NCI-H1048 (cell line): ENCODE data around the gene C1orf232.

Experiments
- DNase-seq: peaks from one replicate; lab custom pipeline; 2025; lab: John Stamatoyannopoulos, UW

The C1orf232 gene

DNA sequence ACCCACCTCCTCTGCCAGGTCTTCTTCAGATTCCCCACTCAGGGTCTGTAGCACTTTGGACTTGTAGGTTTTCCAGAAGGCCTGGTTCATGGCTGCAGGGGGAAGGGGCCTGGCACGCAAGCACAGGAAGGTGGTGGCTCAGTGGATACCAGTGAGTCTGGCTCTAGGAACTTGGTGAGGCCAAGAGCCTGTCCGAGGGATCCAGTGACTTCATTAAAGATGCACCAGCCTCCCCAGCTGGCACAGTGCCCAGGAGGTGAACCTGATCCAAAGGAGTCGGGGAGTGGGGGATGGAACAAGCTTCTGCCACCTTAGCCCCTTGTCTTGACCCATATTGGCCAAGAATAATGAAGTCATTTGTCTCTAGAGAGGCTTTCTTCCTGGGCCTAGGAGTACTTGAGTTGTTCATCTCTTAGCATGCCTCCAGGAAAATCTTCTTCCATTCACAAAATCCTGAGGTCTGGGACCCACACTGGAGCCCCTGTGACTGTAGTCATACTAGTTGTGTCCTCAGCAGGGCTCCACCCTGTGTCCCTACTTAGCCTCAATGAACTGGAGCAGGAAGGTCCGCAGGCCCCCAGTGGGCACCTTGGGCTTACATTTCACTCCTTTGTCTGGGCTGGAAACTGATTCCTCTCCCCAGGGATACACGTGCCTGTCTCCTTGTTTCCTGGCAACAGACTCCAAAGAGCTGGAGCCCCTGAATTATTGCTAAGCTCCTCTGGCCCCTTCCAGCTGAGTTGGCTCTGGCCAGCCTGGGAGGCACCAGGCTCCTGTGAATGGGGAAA, at the start of gene C1orf232:
TSS of gene C1orf232 (minus strand) at position 554 of the 788 bp plus-strand sequence. CDS start at position 90, 464 bp downstream.
- DNase-seq: no peak

DNA sequence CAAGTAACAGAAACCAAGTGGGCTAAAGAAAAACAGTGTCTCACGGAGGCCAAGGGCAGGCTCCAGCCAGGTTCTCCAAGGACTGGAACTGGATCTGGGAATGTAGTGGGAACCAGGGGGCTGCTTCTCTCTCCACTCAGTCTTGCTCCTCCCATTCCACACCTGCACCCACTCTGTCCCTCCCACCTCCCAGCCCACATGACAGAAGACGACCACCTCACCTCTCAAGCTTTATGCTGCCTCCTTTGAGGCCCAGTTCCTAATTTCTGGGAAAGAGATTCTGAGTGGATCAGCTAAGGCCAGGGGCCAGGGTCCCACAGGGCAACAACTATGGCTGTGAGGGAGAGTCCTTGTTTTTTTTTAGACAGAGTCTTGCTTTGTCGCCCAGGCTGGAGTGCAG, 46.5 kb upstream of the C1orf232 start:
- DNase-seq: no peak

DNA sequence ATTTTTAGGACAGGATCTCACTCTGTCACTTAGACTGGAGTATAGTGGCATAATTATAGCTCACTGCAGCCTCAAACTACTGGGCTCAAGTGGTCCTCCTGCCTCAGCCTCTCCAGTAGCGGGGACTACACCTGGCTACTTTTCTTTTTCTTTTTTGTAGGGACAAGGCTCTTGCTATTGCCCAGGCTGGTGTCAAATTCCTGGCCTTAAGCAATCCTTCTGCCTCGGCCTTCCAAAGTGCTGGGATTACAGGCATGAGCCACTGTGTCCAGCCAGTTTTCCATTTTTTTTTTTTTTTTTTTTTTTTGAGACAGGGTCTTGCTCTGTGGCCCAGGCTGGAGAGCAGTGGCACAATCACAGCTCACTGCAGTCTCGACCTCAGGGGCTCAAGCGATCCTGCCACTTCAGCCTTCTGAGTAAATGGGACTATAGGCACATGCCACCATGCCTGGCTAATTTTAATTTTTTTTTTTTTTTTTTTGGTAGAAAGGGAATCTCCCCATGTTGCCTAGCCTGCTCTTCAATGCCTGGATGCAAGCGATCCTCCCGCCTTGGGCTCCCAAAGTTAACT, 44.7 kb upstream of the C1orf232 start:
- DNase-seq: no peak

DNA sequence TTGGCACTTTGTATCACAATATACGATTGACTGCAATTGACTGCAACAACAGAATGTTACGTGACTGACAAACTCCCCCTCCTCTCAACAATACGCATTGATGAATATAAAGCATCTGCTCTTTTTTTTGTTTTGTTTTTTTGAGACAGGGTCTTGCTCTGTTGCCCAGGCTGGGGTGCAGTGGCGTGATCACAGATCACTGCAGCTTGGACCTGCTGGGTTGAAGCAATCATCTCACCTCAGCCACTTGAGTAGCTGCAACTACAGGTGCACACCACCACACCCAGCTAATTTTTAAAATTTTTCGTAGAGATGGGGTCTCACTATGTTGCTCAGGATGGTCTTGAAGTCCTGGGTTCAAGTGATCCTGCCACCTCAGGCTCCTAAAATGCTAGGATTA, 44.0 kb upstream of the C1orf232 start:
- DNase-seq: no peak

DNA sequence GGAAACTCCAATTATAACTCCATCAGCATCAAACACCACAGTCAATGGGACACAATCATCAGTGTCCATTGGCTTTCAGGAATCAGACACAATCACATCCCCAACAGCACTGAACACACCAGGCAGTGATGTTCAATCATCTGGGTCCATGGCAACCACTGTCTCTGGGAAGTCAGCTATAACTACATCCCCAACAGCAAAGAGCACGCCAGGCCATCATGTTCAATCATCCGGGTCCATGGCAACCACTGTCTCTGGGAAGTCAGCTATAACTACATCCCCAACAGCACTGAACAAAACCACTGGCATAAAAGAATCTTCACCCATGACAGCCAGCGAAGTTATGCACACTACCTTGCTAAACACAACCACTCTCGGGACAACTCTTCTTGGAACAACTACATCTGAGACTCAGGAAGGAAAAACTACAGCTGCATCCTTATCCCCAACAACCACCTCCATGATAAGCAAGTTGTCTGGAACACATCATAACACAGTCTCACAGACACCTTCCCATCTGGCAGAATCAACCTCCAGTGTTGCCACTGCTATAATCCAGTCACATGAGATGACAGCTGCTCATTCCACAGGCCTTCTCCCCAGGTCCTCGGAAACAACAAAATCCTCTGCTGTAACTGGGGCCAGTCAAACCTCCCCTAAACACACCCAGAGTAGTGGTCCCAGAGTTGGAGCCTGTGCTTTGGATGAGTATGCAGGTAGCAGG, 41.5 kb upstream of the C1orf232 start:
- DNase-seq: no peak

DNA sequence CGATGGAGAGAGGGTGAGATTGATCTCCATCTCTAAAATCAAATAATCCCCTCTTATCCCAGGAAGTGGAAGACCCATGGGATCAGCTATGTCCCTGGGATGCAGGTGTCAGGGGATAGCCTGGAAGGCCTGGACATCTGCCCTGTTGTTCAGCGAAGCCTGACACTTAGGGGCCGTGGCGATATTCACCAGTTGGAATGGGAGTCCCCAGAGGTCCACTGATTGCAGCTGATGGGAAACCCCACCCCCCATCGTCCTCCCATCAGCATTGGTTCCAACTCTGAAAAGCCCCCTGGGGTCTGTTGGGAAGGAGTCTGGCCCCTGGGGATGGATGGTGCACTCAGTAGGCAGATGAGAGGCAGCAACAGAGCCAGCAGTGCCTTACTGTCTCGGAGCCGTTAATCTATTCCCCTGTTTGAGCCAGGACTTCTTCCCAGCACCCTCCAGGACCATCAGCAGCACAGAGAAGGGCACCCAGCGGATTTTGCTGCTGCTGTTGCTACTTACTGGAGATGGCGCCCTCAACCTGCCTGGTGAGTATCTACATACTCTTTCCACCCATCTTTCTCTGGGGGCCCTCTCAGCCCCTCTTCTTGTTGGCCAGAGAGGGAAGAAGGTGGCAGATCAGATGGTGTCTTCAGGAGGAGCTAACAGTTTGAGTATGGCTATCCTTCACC, 35.0 kb upstream of the C1orf232 start:
- no peak for DNase-seq

DNA sequence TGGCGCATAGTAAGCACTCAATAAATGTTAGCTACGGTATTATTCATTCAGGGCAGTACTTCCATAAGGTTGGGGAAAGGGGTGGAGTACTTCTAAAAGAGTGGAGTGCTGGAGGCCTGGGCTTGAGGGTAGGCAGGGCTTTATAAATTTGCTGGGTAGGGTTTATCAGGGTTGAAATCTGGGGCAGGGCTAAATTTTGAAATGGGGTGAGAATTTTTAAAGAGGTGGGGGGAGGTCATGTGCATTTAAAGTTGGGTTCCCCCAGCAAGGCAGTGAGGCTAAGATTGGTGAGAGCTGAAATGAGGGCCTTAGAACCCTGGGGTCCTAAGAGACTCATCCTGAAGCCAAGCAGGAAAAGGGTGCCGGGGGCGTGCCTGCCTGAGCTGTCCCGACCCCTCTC, 31.6 kb upstream of the C1orf232 start:
- no peak for DNase-seq

DNA sequence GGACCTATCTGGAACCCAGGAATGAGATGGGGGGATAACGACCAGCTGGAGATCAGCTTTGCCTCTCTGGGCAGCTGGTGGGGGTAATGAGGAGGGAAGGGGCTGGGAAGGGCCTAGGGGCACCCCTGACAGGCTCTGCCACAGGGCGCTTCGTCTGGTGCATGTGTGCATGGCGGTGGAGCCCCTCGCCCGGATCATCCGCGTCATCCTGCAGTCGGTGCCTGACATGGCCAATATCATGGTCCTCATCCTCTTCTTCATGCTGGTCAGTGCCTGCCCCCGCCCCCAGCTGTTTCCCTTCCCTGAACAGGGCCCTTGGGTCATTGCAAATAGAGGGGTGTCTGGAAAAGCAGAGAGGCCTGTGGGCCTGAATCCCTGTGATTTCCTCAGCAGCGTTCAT, 29.1 kb upstream of the C1orf232 start:
- no peak for DNase-seq

DNA sequence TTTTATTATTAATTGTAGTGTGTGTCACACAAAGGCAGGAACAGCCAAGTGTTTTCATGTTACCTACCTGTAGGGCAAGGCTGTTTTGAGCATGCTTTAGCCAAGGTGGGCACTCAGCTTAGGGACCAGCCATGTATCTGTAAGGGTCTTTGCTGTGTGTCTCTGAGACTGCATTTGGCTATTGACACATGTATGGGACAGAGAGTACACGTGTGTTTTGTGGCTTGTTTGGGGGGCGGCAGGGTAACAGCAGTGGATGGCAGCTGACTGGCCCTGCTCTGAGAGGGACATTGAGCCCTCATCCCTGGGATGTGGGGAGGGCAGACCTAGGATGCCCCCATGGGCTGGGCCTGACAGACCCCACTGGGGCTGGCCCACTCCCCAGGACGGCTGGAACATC, 28.5 kb upstream of the C1orf232 start:
- no peak for DNase-seq

DNA sequence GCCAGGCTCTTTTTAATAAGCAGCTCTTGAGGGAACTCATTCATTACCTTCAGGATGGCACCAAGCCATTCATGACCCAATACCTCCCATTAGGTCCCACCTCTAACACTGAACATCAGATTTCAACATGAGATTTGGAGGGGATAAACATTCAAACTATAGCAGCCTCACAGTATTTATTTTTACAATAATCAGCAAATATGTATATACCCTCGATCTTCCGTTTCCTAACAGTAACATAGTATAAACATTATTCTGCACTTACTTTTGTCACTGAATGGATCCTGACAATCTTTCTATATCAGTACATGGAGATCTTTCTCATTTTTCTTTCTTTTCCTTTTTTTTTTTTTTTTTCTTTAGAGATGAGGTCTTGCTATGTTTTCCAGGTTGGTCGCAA, 27.0 kb upstream of the C1orf232 start:
- DNase-seq: no peak

DNA sequence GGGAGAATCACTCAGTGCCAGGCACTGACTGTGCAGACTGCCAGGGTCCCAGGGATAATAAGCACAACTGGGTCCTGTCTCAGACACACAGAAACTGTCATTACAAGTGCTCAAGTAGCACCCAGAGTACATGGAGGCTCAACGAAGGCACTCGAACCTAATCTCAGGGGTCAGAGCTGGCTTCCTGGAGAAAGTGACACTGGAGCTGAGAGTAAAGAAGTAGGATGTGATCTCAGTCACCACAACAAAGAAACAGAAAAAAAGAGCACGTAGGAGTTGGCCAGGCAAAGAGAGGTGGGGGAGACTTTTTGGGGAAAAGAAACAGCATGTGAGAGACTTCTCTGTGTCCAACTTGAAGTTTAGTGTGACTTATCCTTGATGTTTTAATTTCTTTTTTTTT, 23.0 kb upstream of the C1orf232 start:
- DNase-seq: no peak

DNA sequence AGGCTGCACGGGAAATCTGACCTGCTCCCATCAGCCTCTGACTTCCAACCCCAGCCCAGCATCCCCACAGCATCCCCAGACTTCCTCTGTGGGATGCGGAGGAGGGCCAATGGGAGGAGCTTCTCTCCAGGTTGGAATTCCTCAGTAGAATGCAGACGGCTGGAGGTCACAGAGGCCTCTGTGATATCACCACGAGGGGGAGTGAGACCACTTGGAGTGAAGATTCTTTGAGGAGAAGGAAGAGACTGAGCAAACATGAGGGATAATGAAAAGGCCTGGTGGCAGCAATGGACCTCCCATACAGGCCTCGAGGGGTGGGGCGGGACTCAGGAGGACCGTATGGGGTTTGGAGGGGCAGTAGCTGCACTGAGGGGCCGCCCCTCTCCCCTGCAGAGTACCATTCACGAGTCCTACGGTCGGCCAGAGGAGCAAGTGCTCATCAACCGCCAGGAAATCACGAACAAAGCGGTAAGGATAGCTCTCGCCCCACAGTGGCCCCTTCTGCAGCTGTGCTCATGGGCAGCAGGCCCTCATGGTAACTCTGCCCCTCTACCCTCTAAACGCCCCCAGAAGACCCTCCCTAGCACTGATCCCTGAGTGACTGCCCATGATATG, 21.7 kb upstream of the C1orf232 start, which contains the start of gene CATSPER4:
TSS of gene CATSPER4 (plus strand) at position 230 of the 615 bp plus-strand sequence. CDS start at position 256, 26 bp downstream.
- DNase-seq: no peak

DNA sequence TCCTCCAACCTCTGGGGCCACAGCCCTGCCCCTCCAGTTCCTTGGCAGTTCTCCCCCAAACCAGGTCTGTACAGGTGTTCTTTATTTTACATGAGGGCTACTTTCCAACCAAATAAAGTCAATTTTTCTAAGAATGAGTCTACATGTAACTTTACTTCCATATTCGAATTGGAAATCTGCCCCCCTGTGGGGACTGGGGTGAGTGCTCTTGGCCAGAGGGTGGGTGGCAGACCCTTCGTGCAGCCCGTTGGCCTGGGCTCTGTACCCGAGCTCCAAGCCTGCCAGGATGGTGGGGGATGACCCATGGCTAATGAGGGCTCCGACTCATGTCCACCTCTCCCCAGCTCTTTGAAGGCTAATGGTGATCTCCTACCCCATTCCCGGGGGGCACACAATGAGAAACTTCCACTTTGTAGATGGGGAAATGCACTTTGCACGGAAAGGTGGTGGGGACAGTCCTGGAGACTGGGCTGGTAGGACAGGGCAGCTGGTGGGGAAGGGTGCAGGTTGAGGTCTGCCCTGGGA, 21.1 kb upstream of the C1orf232 start:
- DNase-seq: no peak

DNA sequence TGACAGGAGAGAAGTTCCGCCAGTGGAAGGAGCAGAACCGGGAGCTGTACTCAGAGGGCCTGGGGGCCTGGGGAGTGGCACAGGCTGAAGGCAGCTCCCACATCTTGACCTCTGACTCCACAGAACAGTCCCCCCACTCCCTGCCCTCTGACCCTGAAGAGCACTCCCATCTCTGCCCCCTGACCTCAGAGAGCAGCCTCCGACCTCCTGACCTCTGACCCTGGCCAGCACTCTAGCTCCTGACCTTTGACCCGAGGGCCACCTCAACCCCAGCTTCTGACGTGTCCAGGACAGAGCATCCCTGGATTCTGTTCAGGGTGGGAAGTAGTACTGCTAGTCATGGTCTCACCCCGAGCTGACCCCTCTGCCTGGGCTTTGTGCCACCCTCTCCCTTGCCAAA, 20.6 kb upstream of the C1orf232 start:
- DNase-seq: no peak

DNA sequence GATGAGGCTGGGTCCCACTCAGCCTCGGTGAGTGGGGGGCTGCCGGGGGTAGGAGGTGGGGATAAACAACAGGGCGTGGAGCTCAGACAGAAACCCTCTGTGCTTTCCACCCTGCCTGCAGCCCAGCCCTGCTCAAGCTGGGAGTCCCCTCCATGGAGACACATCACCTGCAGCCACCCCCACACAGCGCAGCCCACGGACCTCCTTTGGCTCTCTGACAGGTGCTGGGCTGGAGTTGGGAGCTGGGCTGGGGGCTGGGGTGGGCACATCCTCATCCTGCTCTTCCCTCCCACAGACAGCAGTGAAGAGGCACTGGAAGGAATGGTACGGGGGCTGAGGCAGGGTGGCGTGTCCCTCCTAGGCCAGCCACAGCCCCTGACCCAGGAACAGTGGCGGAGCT, 19.7 kb upstream of the C1orf232 start:
- DNase-seq: no peak

DNA sequence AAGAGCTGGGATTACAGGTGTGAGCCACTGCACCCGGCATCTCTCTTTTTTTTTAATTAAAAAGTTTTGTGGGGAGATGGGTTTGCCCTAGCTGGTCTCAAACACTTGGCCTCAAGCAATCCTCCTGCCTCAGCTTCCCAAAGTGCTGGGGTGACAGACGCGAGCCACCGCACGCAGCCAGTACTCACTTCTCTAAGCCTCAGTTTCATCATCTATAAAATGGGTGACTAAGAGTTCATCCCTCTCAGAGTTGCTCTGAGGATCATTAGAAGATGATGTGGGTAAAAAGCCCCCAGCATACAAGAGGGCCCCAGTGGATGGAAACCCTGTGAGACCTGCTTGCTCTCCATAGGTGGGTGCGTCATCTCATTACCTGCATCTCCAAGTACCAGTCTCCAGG, 19.1 kb upstream of the C1orf232 start:
- DNase-seq: no peak

DNA sequence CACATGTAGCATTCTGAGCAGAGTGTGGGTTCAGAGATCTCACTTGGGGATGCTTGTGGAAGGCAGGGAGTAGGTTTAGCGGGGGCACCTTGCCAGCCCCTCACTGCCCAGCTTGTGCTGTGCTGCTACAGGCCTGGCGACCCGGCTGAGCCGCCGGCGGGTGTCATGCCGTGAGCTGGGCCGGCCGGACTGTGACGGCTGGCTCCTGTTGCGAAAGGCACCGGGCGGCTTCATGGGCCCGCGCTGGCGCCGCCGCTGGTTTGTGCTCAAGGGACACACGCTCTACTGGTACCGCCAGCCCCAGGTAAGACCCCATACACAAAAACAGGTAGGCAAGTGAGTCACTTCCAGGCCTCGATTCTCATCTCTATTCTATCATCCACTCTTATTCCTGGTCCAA, 16.1 kb upstream of the C1orf232 start:
- DNase-seq: no peak

DNA sequence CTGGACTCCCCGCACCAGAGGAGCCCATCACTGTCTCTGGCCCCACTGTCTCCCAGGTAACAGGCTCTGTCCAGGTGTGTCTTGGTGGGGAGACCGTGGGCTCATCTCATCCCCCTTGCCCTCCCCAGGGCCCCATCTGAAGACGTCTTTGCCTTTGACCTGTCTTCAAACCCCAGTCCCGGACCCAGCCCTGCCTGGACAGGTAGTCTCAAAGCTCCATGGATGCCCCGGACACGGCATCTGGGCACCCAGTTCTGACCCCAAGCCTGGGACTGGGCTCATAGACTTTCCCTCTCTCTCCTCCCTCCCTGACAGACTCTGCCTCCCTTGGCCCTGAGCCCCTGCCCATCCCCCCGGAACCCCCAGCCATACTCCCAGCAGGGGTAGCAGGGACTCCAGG, 15.3 kb upstream of the C1orf232 start:
- DNase-seq: no peak

DNA sequence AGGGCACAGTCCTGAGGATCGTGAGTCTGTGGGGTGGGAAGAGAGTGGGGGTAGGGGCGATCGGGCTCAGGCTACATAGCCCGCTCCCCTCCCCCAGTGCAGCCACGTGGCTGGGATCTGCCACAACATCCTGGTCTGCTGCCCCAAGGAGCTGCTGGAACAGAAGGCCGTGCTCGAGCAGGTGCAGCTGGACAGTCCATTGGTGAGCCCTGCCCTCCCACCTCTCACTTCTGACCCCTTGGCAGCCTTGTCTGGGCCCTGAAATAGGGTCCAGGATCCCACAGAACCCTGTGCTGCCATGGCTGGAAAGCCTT, 13.6 kb upstream of the C1orf232 start:
- DNase-seq: no peak

DNA sequence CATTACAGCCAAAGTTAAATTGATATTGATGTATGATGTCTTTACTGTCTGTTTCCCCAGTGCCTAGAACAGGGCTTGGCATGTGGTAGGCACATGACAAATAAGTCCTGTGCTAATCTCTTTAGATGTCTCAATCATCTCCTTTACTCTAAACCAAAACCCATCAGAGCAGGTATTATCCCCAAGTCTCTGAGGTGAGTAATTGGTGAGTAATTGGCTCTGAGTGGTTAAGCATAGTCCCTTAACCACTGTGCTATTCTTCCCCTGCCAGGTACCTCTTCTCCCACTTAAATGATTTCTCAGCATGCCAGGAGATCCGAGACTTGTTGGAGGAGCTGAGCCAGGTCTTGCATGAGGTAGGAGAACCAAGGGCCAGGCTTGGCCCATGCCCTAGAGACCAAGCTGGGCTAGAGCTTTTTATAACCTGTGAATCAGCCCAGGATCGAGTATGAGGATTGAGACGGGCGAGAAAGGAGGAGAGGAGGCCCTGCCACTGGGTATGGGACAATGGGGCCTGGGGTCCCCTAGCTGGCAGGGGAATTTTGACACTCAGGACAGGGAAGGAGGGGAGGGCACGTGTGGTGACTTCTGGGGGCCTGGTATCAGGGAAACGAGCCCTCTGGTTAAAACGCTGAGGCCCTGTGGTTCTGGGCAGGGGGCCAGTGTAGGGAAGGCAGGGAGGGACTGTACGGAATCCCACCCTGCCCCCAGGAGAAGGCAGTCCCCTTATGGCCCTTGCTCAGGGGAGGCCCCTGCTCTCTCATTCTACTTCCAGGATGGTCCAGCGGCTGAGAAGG, 13.0 kb upstream of the C1orf232 start:
- no peak for DNase-seq

DNA sequence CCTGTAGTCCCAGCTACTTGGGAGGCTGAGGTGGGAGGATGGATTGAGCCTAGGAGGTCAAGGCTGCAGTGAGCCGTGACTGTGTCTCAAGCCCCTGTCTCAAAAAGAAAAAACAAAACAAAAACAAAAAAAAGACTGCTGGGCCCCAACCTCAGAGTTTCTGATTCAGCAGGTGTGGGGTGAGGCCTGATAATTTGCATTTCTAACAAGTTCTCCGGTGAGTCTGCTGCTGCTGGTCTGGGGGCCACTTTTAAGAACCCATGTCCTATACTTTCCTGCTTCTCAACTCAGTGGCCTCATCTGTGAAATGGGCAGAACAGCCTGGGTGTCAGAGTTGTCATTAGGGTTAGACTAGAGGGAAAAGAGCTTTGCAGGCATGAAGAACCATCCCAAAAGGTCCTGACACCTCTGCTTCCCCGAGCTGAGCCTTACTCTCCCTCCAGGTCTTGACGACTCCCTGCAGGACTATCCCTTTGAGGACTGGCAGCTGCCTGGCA, 11.3 kb upstream of the C1orf232 start:
- DNase-seq: no peak
